Ascending aorta (tissue), 2 donors: Measurements from ENCODE around the gene FBXO31. TPM values are rescaled to one million over a fixed set of nuclear protein-coding genes. Genes with fewer than 3 reads are reported as not detected.

Source experiments
- DNase-seq, 2 donors: peaks; one replicate each; pipeline ENCODE4 v3.0.0-alpha.2; 2019; ENCODE audit warnings: low spot score in 2 of 2
- H3K27ac ChIP-seq, 2 donors: fragments of 200-600 bp; sonication (generic); one replicate each; pipeline ENCODE4 v1.5.1; 2016 to 2017; ENCODE audit warnings: mild to moderate bottlenecking in 1 of 2
- H3K27me3 ChIP-seq: fragments of 200-600 bp; sonication (generic); one replicate; pipeline ENCODE4 v1.5.1; 2017
- H3K36me3 ChIP-seq, 2 donors: fragments of 200-600 bp; sonication (generic); one replicate each; pipeline ENCODE4 v1.5.1; 2016
- H3K4me1 ChIP-seq, 2 donors: fragments of 200-600 bp; sonication (generic); one replicate each; pipeline ENCODE4 v1.5.1; 2016 to 2017; ENCODE audit warnings: mild to moderate bottlenecking in 1 of 2
- H3K4me3 ChIP-seq, 2 donors: fragments of 200-600 bp; sonication (generic); one replicate each; pipeline ENCODE4 v1.5.1; 2016 to 2017; ENCODE audit warnings: mild to moderate bottlenecking in 1 of 2
- H3K9me3 ChIP-seq, 2 donors: fragments of 200-600 bp; sonication (generic); one replicate each; pipeline ENCODE4 v1.5.1; 2016
- CTCF ChIP-seq, 3 experiments: fragments of 200-600 bp in 2 of 3; fragments of 450-650 bp in 1 of 3; sonication (generic) in 2 of 3; IDR thresholded peaks; one replicate each; pipeline ENCODE4 v1.5.1; 2016 to 2019; ENCODE audit warnings: antibody characterized with exemption in 3 of 3, mild to moderate bottlenecking in 1 of 3, moderate library complexity in 1 of 3
- intact Hi-C: fragments of 100-400 bp; cut with DNase I; formaldehyde crosslinking; loops from one replicate; pipeline ENCODE4 v1.15.1; 2023
- total RNA-seq: library from RNA; depleted of rRNA; stranded (reverse); fragments of >200 nt; gene quantifications from one replicate; pipeline ENCODE4 v1.1.0, GENCODE V29; 2016

FBXO31 gene
- total RNA-seq, 1 donor from 2014 or later = 224 TPM

GRCh38 chr16:87319011-87319410 is 64.6 kb downstream of the FBXO31 start:
- DNase-seq = no peak
- Histone ChIP-seq H3K9me3 (no peaks in the 10 kb centered on the region), H3K4me3 (no peak overlapping the region), H3K27ac (no peak overlapping the region), H3K36me3 (no peaks in the 10 kb centered on the region), H3K4me1 (peaks cover 6% of the 10 kb centered on the region in 2 donors), H3K27me3 (no peaks in the 10 kb centered on the region)
- TF ChIP-seq CTCF (IDR thresholded peaks at IDR 0.05) = no peak
- intact Hi-C loops = no loop called here

GRCh38 chr16:87317750-87318644 is 65.6 kb downstream of the FBXO31 start:
- no peaks in the 10 kb centered on the region for H3K9me3 ChIP-seq
- no peak for TF ChIP-seq CTCF (IDR thresholded peaks at IDR 0.05)
- DNase-seq = peak in 1 of 2 donors; percentile 80
- H3K4me3 ChIP-seq = peak overlapping the region; percentile 82 to 98
- no peaks in the 10 kb centered on the region for H3K36me3 ChIP-seq
- intact Hi-C loops = loop anchor here (1.0 to 2.0 kb wide), 3 partner anchors 65 to 763 kb away; partner anchors contain the start of genes FBXO31, MAP1LC3B and MTHFSD
- no peaks in the 10 kb centered on the region for H3K27me3 ChIP-seq
- peaks cover 6% of the 10 kb centered on the region in 2 donors for H3K4me1 ChIP-seq
- H3K27ac ChIP-seq = peak overlapping the region; percentile 95 to 96

- no peaks in the 10 kb centered on the region for H3K9me3 ChIP-seq
- peak within 1 kb of the TSS; percentile 82 to 98 for H3K4me3 ChIP-seq
- peak within 1 kb of the TSS; percentile 95 to 96 for H3K27ac ChIP-seq
- no peaks in the 10 kb centered on the region for H3K36me3 ChIP-seq
- TF ChIP-seq CTCF (IDR thresholded peaks at IDR 0.05) = peak in 2 of 3 experiments; percentile 69 to 73
- H3K27me3 ChIP-seq = no peaks in the 10 kb centered on the region
- H3K4me1 ChIP-seq = peaks cover 6% of the 10 kb centered on the region in 2 donors
- intact Hi-C loops = loop anchor here (1.0 to 2.0 kb wide), 3 partner anchors 66 to 762 kb away; partner anchors contain the start of genes FBXO31, MAP1LC3B and MTHFSD
- peak; percentile 80 to 98 for DNase-seq
These were observed 66.4 kb downstream of the FBXO31 start, which contains the start of gene C16orf95 for GRCh38 chr16:87316923-87317749. Gene C16orf95, minus strand, starts transcription at chr16:87317392. Its CDS starts 150 bp downstream, at chr16:87317242.

- no peak for TF ChIP-seq CTCF (IDR thresholded peaks at IDR 0.05)
- DNase-seq = no peak
- Histone ChIP-seq H3K4me1 (peaks cover 6% of the 10 kb centered on the region in 2 donors), H3K4me3 (peak overlapping the region; percentile 82 to 98), H3K27me3 (no peaks in the 10 kb centered on the region), H3K9me3 (no peaks in the 10 kb centered on the region), H3K36me3 (no peaks in the 10 kb centered on the region), H3K27ac (peak overlapping the region; percentile 95 to 96)
- intact Hi-C loops = loop anchor here (2.0 kb wide), 2 partner anchors 76 to 762 kb away; partner anchors contain the start of genes MAP1LC3B and MTHFSD
These were observed 67.1 kb downstream of the FBXO31 start for GRCh38 chr16:87316450-87316922.

- Histone ChIP-seq H3K36me3 (no peaks in the 10 kb centered on the region), H3K9me3 (no peaks in the 10 kb centered on the region), H3K27me3 (no peaks in the 10 kb centered on the region), H3K4me1 (peaks cover 6% of the 10 kb centered on the region in 2 donors), H3K4me3 (no peak overlapping the region), H3K27ac (no peak overlapping the region)
- peak in 1 of 2 donors; percentile 53 for DNase-seq
- TF ChIP-seq CTCF (IDR thresholded peaks at IDR 0.05) = no peak
- intact Hi-C loops = no loop called here
These were observed 68.6 kb downstream of the FBXO31 start for GRCh38 chr16:87314990-87315420.
